Measurements from ENCODE around the gene MPPED1. TPM values are rescaled to one million over a fixed set of nuclear protein-coding genes. Genes with fewer than 3 reads are reported as not detected.

Gene MPPED1
- total and polyA plus RNA-seq, 12 donors: 0.01 TPM; not detected in 11

- intact Hi-C loops (cut with DNase I): loop anchor here in 4 of 10 donors (10.0 kb wide), 4 partner anchors 418 to 1228 kb away; partner anchors contain the start of gene EFCAB6 (in 1 of the 4)
- Histone ChIP-seq H3K4me3 (no peak overlapping the region), H3K4me1 (peaks cover 0 to 6% (median 0%) of the 10 kb centered on the region in 9 donors), H3K27ac (no peak overlapping the region), H3K27me3 (peaks cover 0 to 21% (median 0%) of the 10 kb centered on the region in 7 donors), H3K36me3 (no peaks in the 10 kb centered on the region), H3K9me3 (peaks cover 0 to 7% (median 0%) of the 10 kb centered on the region in 11 donors)
- DNase-seq (no peak), ATAC-seq (no peak)
- TF ChIP-seq CTCF (IDR thresholded peaks at IDR 0.05): no peak
- WGBS, 2 donors: 70 to 80% methylated on average over 16 to 17 of the region's 17 CpGs
These were observed 15.4 kb upstream of the MPPED1 start for GRCh38 chr22:43396321-43396933.

DNA sequence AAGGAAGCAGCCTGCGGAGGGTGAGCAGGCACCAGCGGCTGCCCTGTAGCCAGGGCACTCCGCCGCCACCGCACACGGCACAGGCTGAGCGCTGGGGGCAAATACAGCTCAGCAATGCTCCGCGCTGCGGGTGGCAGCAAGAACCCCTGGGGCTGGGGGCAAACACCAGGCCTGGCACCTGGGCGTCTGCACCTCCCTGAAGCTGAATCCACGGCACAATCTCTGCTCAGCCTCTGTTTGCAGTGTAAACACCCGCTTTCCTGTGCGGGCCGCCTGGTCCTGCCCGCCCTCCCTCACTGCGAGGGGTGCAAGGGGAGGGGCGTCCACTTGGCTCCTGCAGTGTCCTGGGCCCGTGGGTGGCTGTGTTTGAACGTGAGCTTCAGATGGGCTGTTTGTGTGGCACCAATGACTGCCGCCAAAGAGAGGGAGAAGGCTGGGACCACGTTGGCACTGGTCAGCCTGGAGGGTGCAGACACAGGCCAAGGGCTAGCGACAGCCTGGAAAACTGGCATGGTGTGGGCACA lies 14.8 kb upstream of the MPPED1 start:
- DNase-seq (no peak), ATAC-seq (no peak)
- intact Hi-C loops (cut with DNase I): loop anchor here in 4 of 10 donors (10.0 kb wide), 4 partner anchors 418 to 1228 kb away; partner anchors contain the start of gene EFCAB6 (in 1 of the 4)
- TF ChIP-seq CTCF (IDR thresholded peaks at IDR 0.05): no peak
- peaks cover 0 to 25% (median 0%) of the 10 kb centered on the region in 7 donors for H3K27me3 ChIP-seq
- H3K27ac ChIP-seq: no peak overlapping the region
- no peaks in the 10 kb centered on the region for H3K36me3 ChIP-seq
- H3K4me1 ChIP-seq: peaks cover 0 to 6% (median 0%) of the 10 kb centered on the region in 9 donors
- H3K4me3 ChIP-seq: no peak overlapping the region
- 65 to 73% methylated on average over 23 of the region's 23 CpGs for WGBS, 2 donors
- peaks cover 0 to 7% (median 0%) of the 10 kb centered on the region in 11 donors for H3K9me3 ChIP-seq

DNA sequence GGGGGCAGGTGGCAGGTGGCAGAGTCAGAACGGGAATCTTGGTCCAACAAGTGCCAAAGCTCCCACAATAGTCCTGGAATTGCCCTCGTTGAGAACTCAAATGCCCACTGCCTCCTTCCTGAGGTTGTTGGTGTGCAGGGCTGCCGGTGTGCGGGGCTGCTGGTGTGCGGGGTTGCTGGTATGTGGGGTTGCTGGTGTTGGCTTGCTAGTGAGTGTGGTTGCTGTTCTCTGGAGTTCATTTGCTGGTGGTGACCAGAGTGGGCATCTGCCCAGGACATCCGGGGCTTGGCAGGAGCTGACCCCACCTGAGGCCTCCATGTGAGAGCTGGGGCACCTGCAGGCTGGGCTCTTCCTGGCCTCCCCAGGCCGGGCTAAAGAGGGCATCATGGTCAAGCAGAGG lies 14.0 kb upstream of the MPPED1 start:
- no peak for TF ChIP-seq CTCF (IDR thresholded peaks at IDR 0.05)
- no peak for DNase-seq
- ATAC-seq: no peak
- WGBS, 2 donors: 86 to 87% methylated on average over 7 of the region's 7 CpGs
- peaks cover 0 to 6% (median 0%) of the 10 kb centered on the region in 9 donors for H3K4me1 ChIP-seq
- H3K9me3 ChIP-seq: peaks cover 0 to 7% (median 0%) of the 10 kb centered on the region in 11 donors
- intact Hi-C loops (cut with DNase I): loop anchor here in 4 of 10 donors (10.0 kb wide), 4 partner anchors 417 to 1227 kb away; partner anchors contain the start of gene EFCAB6 (in 1 of the 4)
- peaks cover 0 to 33% (median 0%) of the 10 kb centered on the region in 7 donors for H3K27me3 ChIP-seq
- H3K36me3 ChIP-seq: no peaks in the 10 kb centered on the region
- no peak overlapping the region for H3K4me3 ChIP-seq
- no peak overlapping the region for H3K27ac ChIP-seq

GRCh38 chr22:43398246-43398645 lies 13.6 kb upstream of the MPPED1 start:
- ATAC-seq (no peak), DNase-seq (no peak)
- no peak for TF ChIP-seq CTCF (IDR thresholded peaks at IDR 0.05)
- H3K27me3 ChIP-seq: peaks cover 0 to 33% (median 0%) of the 10 kb centered on the region in 7 donors
- H3K36me3 ChIP-seq: no peaks in the 10 kb centered on the region
- intact Hi-C loops (cut with DNase I): loop anchor here in 4 of 10 donors (10.0 kb wide), 4 partner anchors 417 to 1227 kb away; partner anchors contain the start of gene EFCAB6 (in 1 of the 4)
- H3K4me1 ChIP-seq: peaks cover 0 to 6% (median 0%) of the 10 kb centered on the region in 9 donors
- WGBS, 2 donors: 77 to 82% methylated on average over 5 of the region's 5 CpGs
- H3K27ac ChIP-seq: no peak overlapping the region
- H3K9me3 ChIP-seq: peaks cover 0 to 7% (median 0%) of the 10 kb centered on the region in 11 donors
- H3K4me3 ChIP-seq: no peak overlapping the region

Measured in heart right ventricle (tissue), 16 donors.